Pulmonary artery endothelial cell (primary cell): Measurements from ENCODE around the gene TSHZ2. TPM values are rescaled to one million over a fixed set of nuclear protein-coding genes. Genes with fewer than 3 reads are reported as not detected.
"Not testable (repeated sequence)": the region's sequence is repeated elsewhere in the genome, so short reads cannot be mapped to it uniquely, and the experiment has no call there.

Source experiments
- DNase-seq: peaks from one replicate; pipeline ENCODE4 v3.0.0-alpha.2; 2011; ENCODE audit warnings: low read depth, low spot score
- total RNA-seq: library from RNA; depleted of rRNA; stranded (reverse); fragments of >200 nt; gene quantifications from 2 replicates; pipeline ENCODE4 v1.2.3, GENCODE V29; 2014

TSHZ2 gene
- total RNA-seq, 1 donor from 2014 or later: not detected

- DNase-seq: no peak
Observed at GRCh38 chr20:53529658-53530057, 557.5 kb downstream of the TSHZ2 start.

GRCh38 chr20:53530440-53530839, 558.3 kb downstream of the TSHZ2 start:
- no peak for DNase-seq

GRCh38 chr20:53532654-53533312, 560.6 kb downstream of the TSHZ2 start:
- DNase-seq: not testable (repeated sequence)

DNA sequence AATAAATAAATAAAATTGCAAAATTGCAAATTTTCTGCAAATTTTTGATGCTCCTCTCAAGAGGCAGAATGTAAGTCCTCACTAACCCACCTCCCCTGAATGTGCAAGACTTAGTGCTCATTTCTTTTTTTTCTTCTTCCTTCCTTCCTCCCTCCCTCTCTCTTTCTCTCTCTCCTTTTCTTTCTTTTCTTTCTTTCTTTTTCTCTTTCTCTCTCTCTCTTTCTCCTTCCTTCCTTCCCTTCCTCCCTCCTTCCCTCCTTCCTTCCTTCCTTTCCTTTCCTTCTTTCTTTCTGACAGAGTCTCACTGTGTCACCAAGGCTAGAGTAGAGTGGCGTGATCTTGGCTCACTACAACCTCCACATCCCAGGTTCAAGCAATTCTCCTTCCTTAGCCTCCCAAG, 561.3 kb downstream of the TSHZ2 start:
- no peak for DNase-seq

GRCh38 chr20:53534037-53534436, 561.9 kb downstream of the TSHZ2 start:
- no peak for DNase-seq

GRCh38 chr20:53535878-53536277, 563.7 kb downstream of the TSHZ2 start:
- no peak for DNase-seq

DNA sequence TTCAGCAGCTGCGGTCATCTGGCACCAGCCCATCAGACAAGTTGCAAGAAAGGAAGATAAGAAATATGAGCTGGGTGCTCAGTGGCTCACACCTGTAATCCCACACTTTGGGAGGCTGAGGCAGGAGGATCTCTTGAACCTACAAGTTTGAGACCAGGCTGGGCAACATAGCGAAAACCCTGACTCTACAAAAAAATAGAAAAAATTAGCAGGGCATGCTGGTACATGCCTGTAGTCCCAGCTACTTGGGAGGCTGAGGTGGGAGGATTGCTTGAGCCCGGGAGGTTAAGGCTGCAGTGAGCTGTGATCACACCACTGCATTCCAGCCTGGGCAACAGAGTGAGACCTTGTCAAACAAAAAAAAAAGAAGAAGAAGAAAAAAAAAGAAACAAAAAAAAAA, 564.2 kb downstream of the TSHZ2 start:
- not testable (repeated sequence) for DNase-seq

- DNase-seq: no peak
Observed at GRCh38 chr20:53539516-53539915, 567.4 kb downstream of the TSHZ2 start.
